ENCODE data around the gene OPRL1.

OPRL1 gene

GRCh38 chr20:64072498-64073063 is 7.3 kb upstream of the OPRL1 start:
- DNase-seq (ENCODE audit: low read depth), result no peak

- DNase-seq (ENCODE audit: low read depth), result no peak
These were observed 6.3 kb upstream of the OPRL1 start for GRCh38 chr20:64073476-64074183.

GRCh38 chr20:64074184-64074789 is 5.6 kb upstream of the OPRL1 start:
- no peak for DNase-seq (ENCODE audit: low read depth)

GRCh38 chr20:64074963-64075362 is 4.9 kb upstream of the OPRL1 start:
- DNase-seq (ENCODE audit: low read depth), result no peak

- no peak for DNase-seq (ENCODE audit: low read depth)
These were observed 4.3 kb upstream of the OPRL1 start for GRCh38 chr20:64075556-64075955.

- no peak for DNase-seq (ENCODE audit: low read depth)
These were observed 3.6 kb upstream of the OPRL1 start for GRCh38 chr20:64076061-64076997.

- no peak for DNase-seq (ENCODE audit: low read depth)
These were observed 2.8 kb upstream of the OPRL1 start for GRCh38 chr20:64077094-64077493.

GRCh38 chr20:64077541-64077875 is 2.4 kb upstream of the OPRL1 start:
- DNase-seq (ENCODE audit: low read depth), result no peak

GRCh38 chr20:64077876-64078551 is 1.9 kb upstream of the OPRL1 start:
- DNase-seq (ENCODE audit: low read depth), result no peak

GRCh38 chr20:64078934-64079272 is 979 bp upstream of the OPRL1 start:
- DNase-seq (ENCODE audit: low read depth), result no peak

- DNase-seq (ENCODE audit: low read depth), result peak; percentile 50
These were observed 439 bp upstream of the OPRL1 start, which contains the start of gene RGS19 for GRCh38 chr20:64079273-64080012. TSS of gene RGS19 (minus strand) at chr20:64079518. CDS start at chr20:64076886, 2,632 bp downstream.

- DNase-seq (ENCODE audit: low read depth), result no peak
These were observed 1.1 kb downstream of the OPRL1 start for GRCh38 chr20:64080813-64081623.

GRCh38 chr20:64081624-64081964 is 1.7 kb downstream of the OPRL1 start:
- DNase-seq (ENCODE audit: low read depth), result no peak

- no peak for DNase-seq (ENCODE audit: low read depth)
These were observed 2.3 kb downstream of the OPRL1 start for GRCh38 chr20:64082126-64082731.

GRCh38 chr20:64082820-64083377 is 3.0 kb downstream of the OPRL1 start:
- DNase-seq (ENCODE audit: low read depth), result no peak

- DNase-seq (ENCODE audit: low read depth), result peak; percentile 84
These were observed 3.5 kb downstream of the OPRL1 start for GRCh38 chr20:64083378-64083803.

GRCh38 chr20:64083804-64084684 is 4.2 kb downstream of the OPRL1 start, which contains the start of gene LKAAEAR1:
TSS of gene LKAAEAR1 (minus strand) at chr20:64084398. CDS start at chr20:64084219, 179 bp downstream.
- DNase-seq (ENCODE audit: low read depth), result no peak

- DNase-seq (ENCODE audit: low read depth), result no peak
These were observed 4.8 kb downstream of the OPRL1 start for GRCh38 chr20:64084685-64085152.
